GM12878 (cell line): Measurements from ENCODE around the gene CCDC136.

ENCODE experiments used
- BCL11A ChIP-seq: IDR thresholded peaks from 2 replicates; pipeline ENCODE4 v1.6.1; 2011; ENCODE audit warnings: low read depth, low read length
- CBX5 ChIP-seq: sonication (generic); IDR thresholded peaks from 2 replicates; pipeline ENCODE4 v1.6.1; 2016; ENCODE audit warnings: low read depth, moderate library complexity, mild to moderate bottlenecking, inconsistent platforms
- TF ChIP-seq, protein P1 (sequence below), 3 experiments: IDR thresholded peaks in 2 of 3; conservative IDR thresholded peaks in 1 of 3; 2 replicates each; pipeline ENCODE4 v1.5.1; 2011; ENCODE audit warnings: low read depth in 3 of 3, low read length in 3 of 3, mild to moderate bottlenecking in 3 of 3, control low read depth in 2 of 3, moderate library complexity in 2 of 3, inconsistent platforms in 1 of 3, mixed read lengths in 1 of 3; ENCODE audit not compliant: control insufficient read depth in 2 of 3, insufficient read depth in 1 of 3; ENCODE audit errors: extremely low read depth in 1 of 3

DNA sequence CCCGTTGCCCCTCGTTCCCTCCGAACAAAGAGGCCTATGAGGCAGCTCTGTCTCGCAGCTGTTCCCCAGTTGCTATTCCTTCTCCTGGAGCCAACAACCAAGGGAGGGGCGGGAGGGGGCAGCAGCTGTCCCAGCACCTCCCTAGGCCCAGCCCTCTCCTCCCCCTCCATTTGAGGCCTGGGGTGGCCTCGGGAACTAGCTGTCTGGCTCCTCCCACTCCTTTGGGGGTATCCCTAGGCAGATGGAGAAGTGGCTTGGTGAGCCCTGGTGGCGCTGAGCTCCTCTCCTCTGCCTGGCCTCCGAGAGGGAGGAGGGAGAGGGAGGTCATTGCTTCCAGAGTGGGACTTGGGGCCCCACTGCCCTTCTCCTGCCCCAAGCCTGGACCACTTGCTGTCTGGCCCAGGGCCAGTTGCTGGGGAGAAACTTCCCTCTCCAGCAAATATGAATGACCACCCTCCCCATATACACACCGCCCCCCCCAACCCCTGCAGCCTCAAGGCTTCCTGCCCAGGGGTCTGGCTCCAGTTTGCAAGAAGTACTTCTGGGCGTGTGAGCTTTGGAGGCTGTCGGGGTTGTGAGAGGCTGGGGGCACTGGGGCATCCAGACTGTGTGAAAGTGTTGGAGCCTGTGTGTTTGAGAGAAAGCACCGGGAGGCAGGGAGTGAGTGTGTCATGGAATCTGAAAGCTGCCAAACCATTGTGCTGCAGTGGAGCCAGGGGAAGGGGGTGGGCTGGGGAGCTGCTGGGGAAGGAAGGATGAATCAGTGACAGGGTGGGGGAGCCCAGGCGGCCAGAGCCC is 41.6 kb downstream of the CCDC136 start:
- no peak for TF ChIP-seq CBX5
- no peak for TF ChIP-seq BCL11A
- TF ChIP-seq, protein P1, sequence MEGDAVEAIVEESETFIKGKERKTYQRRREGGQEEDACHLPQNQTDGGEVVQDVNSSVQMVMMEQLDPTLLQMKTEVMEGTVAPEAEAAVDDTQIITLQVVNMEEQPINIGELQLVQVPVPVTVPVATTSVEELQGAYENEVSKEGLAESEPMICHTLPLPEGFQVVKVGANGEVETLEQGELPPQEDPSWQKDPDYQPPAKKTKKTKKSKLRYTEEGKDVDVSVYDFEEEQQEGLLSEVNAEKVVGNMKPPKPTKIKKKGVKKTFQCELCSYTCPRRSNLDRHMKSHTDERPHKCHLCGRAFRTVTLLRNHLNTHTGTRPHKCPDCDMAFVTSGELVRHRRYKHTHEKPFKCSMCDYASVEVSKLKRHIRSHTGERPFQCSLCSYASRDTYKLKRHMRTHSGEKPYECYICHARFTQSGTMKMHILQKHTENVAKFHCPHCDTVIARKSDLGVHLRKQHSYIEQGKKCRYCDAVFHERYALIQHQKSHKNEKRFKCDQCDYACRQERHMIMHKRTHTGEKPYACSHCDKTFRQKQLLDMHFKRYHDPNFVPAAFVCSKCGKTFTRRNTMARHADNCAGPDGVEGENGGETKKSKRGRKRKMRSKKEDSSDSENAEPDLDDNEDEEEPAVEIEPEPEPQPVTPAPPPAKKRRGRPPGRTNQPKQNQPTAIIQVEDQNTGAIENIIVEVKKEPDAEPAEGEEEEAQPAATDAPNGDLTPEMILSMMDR (IDR thresholded peaks at IDR 0.05 in 2 of 3, conservative IDR thresholded peaks at IDR 0.05 in 1 of 3; ENCODE audit: control insufficient read depth in 2 of 3, extremely low read depth in 1 of 3, insufficient read depth in 1 of 3, low read depth in 3 of 3, low read length in 3 of 3), result no peak
